Measurements from ENCODE around the gene HYAL4.

- TF ChIP-seq, protein P1, sequence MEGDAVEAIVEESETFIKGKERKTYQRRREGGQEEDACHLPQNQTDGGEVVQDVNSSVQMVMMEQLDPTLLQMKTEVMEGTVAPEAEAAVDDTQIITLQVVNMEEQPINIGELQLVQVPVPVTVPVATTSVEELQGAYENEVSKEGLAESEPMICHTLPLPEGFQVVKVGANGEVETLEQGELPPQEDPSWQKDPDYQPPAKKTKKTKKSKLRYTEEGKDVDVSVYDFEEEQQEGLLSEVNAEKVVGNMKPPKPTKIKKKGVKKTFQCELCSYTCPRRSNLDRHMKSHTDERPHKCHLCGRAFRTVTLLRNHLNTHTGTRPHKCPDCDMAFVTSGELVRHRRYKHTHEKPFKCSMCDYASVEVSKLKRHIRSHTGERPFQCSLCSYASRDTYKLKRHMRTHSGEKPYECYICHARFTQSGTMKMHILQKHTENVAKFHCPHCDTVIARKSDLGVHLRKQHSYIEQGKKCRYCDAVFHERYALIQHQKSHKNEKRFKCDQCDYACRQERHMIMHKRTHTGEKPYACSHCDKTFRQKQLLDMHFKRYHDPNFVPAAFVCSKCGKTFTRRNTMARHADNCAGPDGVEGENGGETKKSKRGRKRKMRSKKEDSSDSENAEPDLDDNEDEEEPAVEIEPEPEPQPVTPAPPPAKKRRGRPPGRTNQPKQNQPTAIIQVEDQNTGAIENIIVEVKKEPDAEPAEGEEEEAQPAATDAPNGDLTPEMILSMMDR (IDR thresholded peaks at IDR 0.05): no peak
- TF ChIP-seq, protein P2, sequence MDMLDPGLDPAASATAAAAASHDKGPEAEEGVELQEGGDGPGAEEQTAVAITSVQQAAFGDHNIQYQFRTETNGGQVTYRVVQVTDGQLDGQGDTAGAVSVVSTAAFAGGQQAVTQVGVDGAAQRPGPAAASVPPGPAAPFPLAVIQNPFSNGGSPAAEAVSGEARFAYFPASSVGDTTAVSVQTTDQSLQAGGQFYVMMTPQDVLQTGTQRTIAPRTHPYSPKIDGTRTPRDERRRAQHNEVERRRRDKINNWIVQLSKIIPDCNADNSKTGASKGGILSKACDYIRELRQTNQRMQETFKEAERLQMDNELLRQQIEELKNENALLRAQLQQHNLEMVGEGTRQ (IDR thresholded peaks at IDR 0.05; ENCODE audit: borderline replicate concordance, low read depth, low read length): no peak
- TF ChIP-seq SIN3A (IDR thresholded peaks at IDR 0.05; ENCODE audit: borderline replicate concordance, low read depth, low read length) (no peak), MXI1 (IDR thresholded peaks at IDR 0.05; ENCODE audit: low read depth, low read length) (no peak), GATA2 (CRISPR knock-in tag; IDR thresholded peaks at IDR 0.05) (no peak), CHD2 (IDR thresholded peaks at IDR 0.05; ENCODE audit: low read length, partially characterized antibody) (no peak), POLR2AphosphoS5 (IDR thresholded peaks at IDR 0.05; ENCODE audit: low read depth, low read length) (no peak)
Observed at GRCh38 chr7:123881300-123881699, 36.3 kb downstream of the HYAL4 start.

Data from SK-N-SH (cell line).